NOMO-1 treated with DMSO at 0.1 percent for 48 hours (cell line): Measurements from ENCODE around the gene CD47.

Experiments
- DNase-seq: peaks from one replicate; lab custom pipeline; 2025; ENCODE audit not compliant: unreplicated experiment; lab: John Stamatoyannopoulos, UW

Gene CD47

GRCh38 chr3:108117241-108117775 is 26.5 kb upstream of the CD47 start:
- peak; percentile 21 for DNase-seq

- DNase-seq = no peak
Measured at GRCh38 chr3:108114423-108115065, 23.7 kb upstream of the CD47 start.

- DNase-seq = no peak
Measured at GRCh38 chr3:108113975-108114374, 23.1 kb upstream of the CD47 start.

- DNase-seq = no peak
Measured at GRCh38 chr3:108110934-108111333, 20.1 kb upstream of the CD47 start.

GRCh38 chr3:108108416-108108815 is 17.6 kb upstream of the CD47 start:
- DNase-seq = no peak

GRCh38 chr3:108106449-108106848 is 15.6 kb upstream of the CD47 start:
- DNase-seq = no peak

GRCh38 chr3:108106031-108106430 is 15.2 kb upstream of the CD47 start:
- DNase-seq = no peak

- DNase-seq = no peak
Measured at GRCh38 chr3:108103886-108104797, 13.3 kb upstream of the CD47 start.

GRCh38 chr3:108103040-108103751 is 12.4 kb upstream of the CD47 start:
- DNase-seq = peak; percentile 6

GRCh38 chr3:108102420-108103039 is 11.7 kb upstream of the CD47 start:
- peak; percentile 96 for DNase-seq

- DNase-seq = peak; percentile 82
Measured at GRCh38 chr3:108100906-108101660, 10.3 kb upstream of the CD47 start.

GRCh38 chr3:108099679-108100428 is 9.0 kb upstream of the CD47 start:
- peak; percentile 91 for DNase-seq

GRCh38 chr3:108099244-108099643 is 8.4 kb upstream of the CD47 start:
- DNase-seq = peak; percentile 32

GRCh38 chr3:108098003-108098370 is 7.2 kb upstream of the CD47 start:
- no peak for DNase-seq

GRCh38 chr3:108097322-108098002 is 6.6 kb upstream of the CD47 start:
- peak; percentile 70 for DNase-seq

GRCh38 chr3:108096532-108097321 is 5.9 kb upstream of the CD47 start:
- DNase-seq = peak; percentile 24

GRCh38 chr3:108093616-108094015 is 2.8 kb upstream of the CD47 start:
- no peak for DNase-seq

- DNase-seq = no peak
Measured at GRCh38 chr3:108093021-108093420, 2.2 kb upstream of the CD47 start.
